Panc1 (cell line): ENCODE data around the gene TIGD3. TPM values are rescaled to one million over a fixed set of nuclear protein-coding genes. Genes with fewer than 3 reads are reported as not detected.

ENCODE experiments used
- ATAC-seq: fragments of 200-7000 bp; cut with Tn5 transposase; 2 replicates; pipeline ENCODE4 v1.9.1; 2020; ENCODE audit warnings: mild to moderate bottlenecking, moderate library complexity
- BruUV-seq: library from RNA; stranded (reverse); fragments of 400-500 nt; replicated peaks from 2 replicates; lab custom pipeline; 2021; lab: Mats Ljungman, UMichigan
- CTCF ChIA-PET: fragments of 300-600 bp; sonication (Branson Sonifier 250); formaldehyde crosslinking; loops from one replicate; lab custom pipeline; 2022; ENCODE audit warnings: antibody characterized with exemption; lab: Charles Lee
- POLR2A ChIA-PET: fragments of 300-600 bp; sonication (Branson Sonifier 250); formaldehyde crosslinking; loops from one replicate; lab custom pipeline; 2022; ENCODE audit warnings: antibody characterized with exemption; lab: Charles Lee
- DNase-seq: peaks from one replicate; pipeline ENCODE4 v3.0.0-alpha.2; 2010; ENCODE audit warnings: low read depth, low spot score
- H3K27ac ChIP-seq: 2 replicates; pipeline ENCODE4 v1.5.1; 2011; ENCODE audit warnings: mild to moderate bottlenecking, low read length, inconsistent platforms
- H3K27me3 ChIP-seq: fragments of 200-500 bp; sonication (Bioruptor generic); 2 replicates; pipeline ENCODE4 v1.6.0; 2014; ENCODE audit warnings: low read length, inconsistent platforms; ENCODE audit not compliant: control insufficient read depth, insufficient read depth
- H3K36me3 ChIP-seq: fragments of 200-500 bp; sonication (Bioruptor generic); 2 replicates; pipeline ENCODE4 v1.5.1; 2014; ENCODE audit warnings: inconsistent platforms, mild to moderate bottlenecking, low read length, moderate library complexity; ENCODE audit not compliant: control insufficient read depth, insufficient read depth
- H3K4me1 ChIP-seq: 2 replicates; pipeline ENCODE4 v1.5.1; 2011; ENCODE audit warnings: inconsistent platforms, mild to moderate bottlenecking, low read length, moderate library complexity; ENCODE audit not compliant: control insufficient read depth, insufficient read depth
- H3K4me3 ChIP-seq, 2 experiments: 2 replicates each; pipeline ENCODE4 v1.5.1; 2011 to 2012; ENCODE audit warnings: low read depth in 2 of 2, low read length in 2 of 2, mild to moderate bottlenecking in 2 of 2, inconsistent platforms in 1 of 2, moderate library complexity in 1 of 2
- H3K9me3 ChIP-seq: fragments of 200-500 bp; sonication (Bioruptor generic); 2 replicates; pipeline ENCODE4 v1.5.1; 2014; ENCODE audit warnings: low read depth, mild to moderate bottlenecking, inconsistent platforms, low read length, moderate library complexity; ENCODE audit not compliant: control insufficient read depth, insufficient read depth
- POLR2AphosphoS5 ChIP-seq: IDR thresholded peaks from 2 replicates; pipeline ENCODE4 v1.6.1; 2012; ENCODE audit warnings: mild to moderate bottlenecking, low read depth, low read length, moderate library complexity
- SIN3A ChIP-seq: IDR thresholded peaks from 2 replicates; pipeline ENCODE4 v1.6.1; 2012; ENCODE audit warnings: low read depth, mild to moderate bottlenecking, low read length, moderate library complexity, borderline replicate concordance; ENCODE audit not compliant: insufficient read depth
- TCF7L2 ChIP-seq: IDR thresholded peaks from 2 replicates; pipeline ENCODE4 v1.6.1; 2011; ENCODE audit warnings: mild to moderate bottlenecking, low read depth, low read length, inconsistent platforms
- in situ Hi-C: cut with HindIII; loops from 2 replicates; pipeline ENCODE4 v1.10.0; 2016; ENCODE audit warnings: low sequenced_read_pairs, low pct_unique_long_range_greater_than_20kb
- intact Hi-C: fragments of 100-400 bp; cut with micrococcal nuclease; formaldehyde crosslinking; loops from one replicate; pipeline ENCODE4 v1.10.0; 2022; ENCODE audit not compliant: unreplicated experiment
- total RNA-seq: library from RNA; stranded (reverse); gene quantifications from one replicate; pipeline ENCODE4 v1.2.1, GENCODE V29; 2021; ENCODE audit not compliant: unreplicated experiment
- TF ChIP-seq, protein P1 (sequence below): fragments of 450-650 bp; IDR thresholded peaks from 2 replicates; pipeline ENCODE4 v1.5.1; 2017; ENCODE audit warnings: mild to moderate bottlenecking
- TF ChIP-seq, protein P2 (sequence below), 2 experiments: IDR thresholded peaks; 2 replicates each; pipeline ENCODE4 v1.6.1; 2011 to 2012; ENCODE audit warnings: low read depth in 2 of 2, control low read depth in 1 of 2, low read length in 1 of 2, mild to moderate bottlenecking in 1 of 2, moderate library complexity in 1 of 2; ENCODE audit not compliant: insufficient read depth in 1 of 2

The TIGD3 gene
- total RNA-seq, 1 experiment from 2014 or later, result 2.4 TPM

DNA sequence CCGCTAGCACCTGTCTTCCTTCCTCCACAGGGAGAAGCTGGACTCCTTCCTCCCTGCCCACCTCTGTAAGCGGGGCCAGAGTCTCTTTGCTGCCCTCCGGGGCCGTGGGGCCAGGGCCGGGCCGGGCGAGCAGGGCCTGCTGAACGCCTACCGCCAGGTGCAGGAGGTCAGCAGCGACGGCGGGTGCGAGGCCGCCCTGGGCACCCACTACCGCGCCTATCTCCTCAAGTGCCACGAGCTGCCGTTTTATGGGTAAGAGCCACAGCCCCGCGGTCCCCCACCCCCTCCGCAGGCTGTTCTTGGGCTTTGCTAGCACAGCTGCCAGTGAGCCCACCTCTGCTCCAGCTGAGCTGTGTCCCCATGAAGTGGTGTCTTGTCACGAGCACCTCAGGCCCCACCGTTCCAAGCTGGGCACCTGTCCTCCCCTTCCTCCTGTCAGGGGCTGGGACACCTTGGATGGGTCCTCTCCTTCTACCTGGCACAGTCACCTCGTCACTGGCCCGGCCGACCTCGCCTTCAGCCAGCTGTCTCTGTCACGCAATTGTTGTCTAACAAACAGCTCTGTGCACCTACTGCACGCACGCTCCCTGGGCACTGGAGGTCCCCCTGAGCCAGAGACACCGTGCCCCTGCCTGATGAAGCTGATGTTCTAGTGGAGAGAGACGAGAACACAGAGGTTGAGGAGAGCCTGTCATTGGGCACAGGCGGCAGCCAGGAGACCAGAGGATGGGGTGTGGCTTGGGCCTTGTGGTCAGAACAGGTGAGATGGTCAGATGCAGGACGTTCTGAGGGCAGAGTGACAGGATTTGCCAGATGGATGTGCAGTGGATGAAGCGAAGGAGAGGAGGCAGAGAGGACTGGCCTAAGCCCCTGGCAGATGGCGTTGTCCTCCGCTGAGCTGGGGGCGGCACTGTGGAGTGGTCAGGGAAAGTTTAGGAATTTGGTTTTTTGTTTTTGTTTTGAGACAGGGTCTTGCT, 42.5 kb downstream of the TIGD3 start:
- DNase-seq (no peak), ATAC-seq (no peak)
- H3K27me3 ChIP-seq, result no peaks in the 10 kb centered on the region
- no peaks in the 10 kb centered on the region; the same call in 1 of the 2 replicates for H3K36me3 ChIP-seq
- H3K4me3 ChIP-seq, result no peak overlapping the region
- intact Hi-C loops, result no loop called here
- no TSS peak for BruUV-seq
- ChIA-PET POLR2A (no interaction called here), CTCF (interaction anchor here (0.6 kb wide), 1 partner anchor 197 kb away, joined by 4 read pairs; no protein-coding TSS in a partner anchor)
- no peaks in the 10 kb centered on the region for H3K9me3 ChIP-seq
- in situ Hi-C loops, result no loop called here
- TF ChIP-seq POLR2AphosphoS5 (no peak), SIN3A (no peak), TCF7L2 (no peak)
- TF ChIP-seq, protein P1, sequence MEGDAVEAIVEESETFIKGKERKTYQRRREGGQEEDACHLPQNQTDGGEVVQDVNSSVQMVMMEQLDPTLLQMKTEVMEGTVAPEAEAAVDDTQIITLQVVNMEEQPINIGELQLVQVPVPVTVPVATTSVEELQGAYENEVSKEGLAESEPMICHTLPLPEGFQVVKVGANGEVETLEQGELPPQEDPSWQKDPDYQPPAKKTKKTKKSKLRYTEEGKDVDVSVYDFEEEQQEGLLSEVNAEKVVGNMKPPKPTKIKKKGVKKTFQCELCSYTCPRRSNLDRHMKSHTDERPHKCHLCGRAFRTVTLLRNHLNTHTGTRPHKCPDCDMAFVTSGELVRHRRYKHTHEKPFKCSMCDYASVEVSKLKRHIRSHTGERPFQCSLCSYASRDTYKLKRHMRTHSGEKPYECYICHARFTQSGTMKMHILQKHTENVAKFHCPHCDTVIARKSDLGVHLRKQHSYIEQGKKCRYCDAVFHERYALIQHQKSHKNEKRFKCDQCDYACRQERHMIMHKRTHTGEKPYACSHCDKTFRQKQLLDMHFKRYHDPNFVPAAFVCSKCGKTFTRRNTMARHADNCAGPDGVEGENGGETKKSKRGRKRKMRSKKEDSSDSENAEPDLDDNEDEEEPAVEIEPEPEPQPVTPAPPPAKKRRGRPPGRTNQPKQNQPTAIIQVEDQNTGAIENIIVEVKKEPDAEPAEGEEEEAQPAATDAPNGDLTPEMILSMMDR, result no peak
- H3K4me1 ChIP-seq, result no peaks in the 10 kb centered on the region
- H3K27ac ChIP-seq, result no peak overlapping the region

DNA sequence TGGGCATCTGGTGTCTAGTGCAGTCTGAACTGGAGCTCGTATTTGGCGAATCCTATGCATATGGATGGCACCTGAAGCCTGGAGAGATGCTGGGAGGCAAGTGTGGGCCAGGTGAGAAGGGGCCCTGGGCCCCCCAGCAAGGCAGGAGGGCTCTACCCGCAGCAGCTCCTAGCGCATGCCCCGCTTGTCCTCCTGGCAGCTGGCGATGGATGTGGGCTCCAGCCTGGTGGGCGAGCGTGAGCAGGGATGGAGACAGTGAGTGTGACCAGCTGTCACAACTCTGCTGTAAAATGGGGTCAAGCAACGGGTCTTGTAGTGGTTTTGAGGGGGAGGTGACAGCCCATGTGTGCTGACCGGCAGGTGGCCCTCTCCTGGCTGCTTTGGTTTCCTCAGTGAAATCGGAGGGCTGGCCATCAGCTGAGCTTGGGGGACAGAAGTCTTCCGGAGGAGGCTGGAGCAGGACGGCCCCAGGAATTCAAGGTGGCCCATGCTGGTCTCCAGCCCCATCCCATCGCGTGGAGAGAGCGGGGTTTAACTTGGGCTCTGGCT, 43.9 kb downstream of the TIGD3 start:
- ChIA-PET POLR2A (interaction anchor here (0.6 kb wide), 1 partner anchor 20 kb away, joined by 4 read pairs; no protein-coding TSS in a partner anchor), CTCF (interaction anchor here (1.1 kb wide), 1 partner anchor 16 kb away, joined by 3 read pairs; the partner anchor contains the start of gene SLC25A45)
- TF ChIP-seq, protein P1, result no peak
- TF ChIP-seq SIN3A (no peak), TCF7L2 (no peak), POLR2AphosphoS5 (no peak)
- TF ChIP-seq, protein P2, sequence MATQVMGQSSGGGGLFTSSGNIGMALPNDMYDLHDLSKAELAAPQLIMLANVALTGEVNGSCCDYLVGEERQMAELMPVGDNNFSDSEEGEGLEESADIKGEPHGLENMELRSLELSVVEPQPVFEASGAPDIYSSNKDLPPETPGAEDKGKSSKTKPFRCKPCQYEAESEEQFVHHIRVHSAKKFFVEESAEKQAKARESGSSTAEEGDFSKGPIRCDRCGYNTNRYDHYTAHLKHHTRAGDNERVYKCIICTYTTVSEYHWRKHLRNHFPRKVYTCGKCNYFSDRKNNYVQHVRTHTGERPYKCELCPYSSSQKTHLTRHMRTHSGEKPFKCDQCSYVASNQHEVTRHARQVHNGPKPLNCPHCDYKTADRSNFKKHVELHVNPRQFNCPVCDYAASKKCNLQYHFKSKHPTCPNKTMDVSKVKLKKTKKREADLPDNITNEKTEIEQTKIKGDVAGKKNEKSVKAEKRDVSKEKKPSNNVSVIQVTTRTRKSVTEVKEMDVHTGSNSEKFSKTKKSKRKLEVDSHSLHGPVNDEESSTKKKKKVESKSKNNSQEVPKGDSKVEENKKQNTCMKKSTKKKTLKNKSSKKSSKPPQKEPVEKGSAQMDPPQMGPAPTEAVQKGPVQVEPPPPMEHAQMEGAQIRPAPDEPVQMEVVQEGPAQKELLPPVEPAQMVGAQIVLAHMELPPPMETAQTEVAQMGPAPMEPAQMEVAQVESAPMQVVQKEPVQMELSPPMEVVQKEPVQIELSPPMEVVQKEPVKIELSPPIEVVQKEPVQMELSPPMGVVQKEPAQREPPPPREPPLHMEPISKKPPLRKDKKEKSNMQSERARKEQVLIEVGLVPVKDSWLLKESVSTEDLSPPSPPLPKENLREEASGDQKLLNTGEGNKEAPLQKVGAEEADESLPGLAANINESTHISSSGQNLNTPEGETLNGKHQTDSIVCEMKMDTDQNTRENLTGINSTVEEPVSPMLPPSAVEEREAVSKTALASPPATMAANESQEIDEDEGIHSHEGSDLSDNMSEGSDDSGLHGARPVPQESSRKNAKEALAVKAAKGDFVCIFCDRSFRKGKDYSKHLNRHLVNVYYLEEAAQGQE (IDR thresholded peaks at IDR 0.05; ENCODE audit: insufficient read depth in 1 of 2, low read depth in 2 of 2, low read length in 1 of 2), result no peak
- Histone ChIP-seq H3K27ac (no peak overlapping the region), H3K36me3 (peaks cover 3% of the 10 kb centered on the region; the same call in 1 of the 2 replicates), H3K4me1 (no peaks in the 10 kb centered on the region), H3K9me3 (no peaks in the 10 kb centered on the region), H3K27me3 (no peaks in the 10 kb centered on the region), H3K4me3 (no peak overlapping the region)
- no peak for DNase-seq
- intact Hi-C loops (no loop called here), in situ Hi-C loops (no loop called here)
- ATAC-seq, result no peak
- BruUV-seq, result no TSS peak
